DOHH2 (cell line): ENCODE measurements around the gene SPRR2F.

Experiments
- EZH2phosphoT487 ChIP-seq: fragments of 200-600 bp; sonication (generic); IDR thresholded peaks from 2 replicates; pipeline ENCODE4 v1.6.1; 2017; ENCODE audit warnings: borderline replicate concordance, mild to moderate bottlenecking, antibody characterized with exemption, low read length, moderate library complexity, mixed read lengths
- TF ChIP-seq, protein P1 (sequence below): fragments of 200-600 bp; sonication (generic); IDR thresholded peaks from one replicate; pipeline ENCODE4 v1.5.1; 2014; ENCODE audit warnings: antibody characterized with exemption, mild to moderate bottlenecking, low read depth, low read length; ENCODE audit not compliant: poor library complexity, severe bottlenecking

GRCh38 chr1:153155541-153155940, 42.2 kb upstream of the SPRR2F start:
- TF ChIP-seq, protein P1, sequence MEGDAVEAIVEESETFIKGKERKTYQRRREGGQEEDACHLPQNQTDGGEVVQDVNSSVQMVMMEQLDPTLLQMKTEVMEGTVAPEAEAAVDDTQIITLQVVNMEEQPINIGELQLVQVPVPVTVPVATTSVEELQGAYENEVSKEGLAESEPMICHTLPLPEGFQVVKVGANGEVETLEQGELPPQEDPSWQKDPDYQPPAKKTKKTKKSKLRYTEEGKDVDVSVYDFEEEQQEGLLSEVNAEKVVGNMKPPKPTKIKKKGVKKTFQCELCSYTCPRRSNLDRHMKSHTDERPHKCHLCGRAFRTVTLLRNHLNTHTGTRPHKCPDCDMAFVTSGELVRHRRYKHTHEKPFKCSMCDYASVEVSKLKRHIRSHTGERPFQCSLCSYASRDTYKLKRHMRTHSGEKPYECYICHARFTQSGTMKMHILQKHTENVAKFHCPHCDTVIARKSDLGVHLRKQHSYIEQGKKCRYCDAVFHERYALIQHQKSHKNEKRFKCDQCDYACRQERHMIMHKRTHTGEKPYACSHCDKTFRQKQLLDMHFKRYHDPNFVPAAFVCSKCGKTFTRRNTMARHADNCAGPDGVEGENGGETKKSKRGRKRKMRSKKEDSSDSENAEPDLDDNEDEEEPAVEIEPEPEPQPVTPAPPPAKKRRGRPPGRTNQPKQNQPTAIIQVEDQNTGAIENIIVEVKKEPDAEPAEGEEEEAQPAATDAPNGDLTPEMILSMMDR: no peak
- no peak for TF ChIP-seq EZH2phosphoT487
